Measurements from ENCODE around the gene TOX2. TPM values are rescaled to one million over a fixed set of nuclear protein-coding genes. Genes with fewer than 3 reads are reported as not detected.

TOX2 gene
- total and polyA plus RNA-seq, 2 of the 4 experiments (the other 2 are of a cell fraction), result 1.3 to 17.5 TPM

- H3K4me1 ChIP-seq (ENCODE audit: control insufficient read depth, insufficient read depth, low read length), result peaks cover 1% of the 10 kb centered on the region; the same call in 1 of the 2 replicates
- H4K91ac ChIP-seq (ENCODE audit: insufficient read depth, low read depth, low read length), result no peak overlapping the region
- POLR2A ChIA-PET (ENCODE audit: unreplicated experiment), result no interaction called here
- BruUV-seq (replicated peaks), result no TSS peak
- no peaks in the 10 kb centered on the region; a peak in 1 of 4 replicates for H3K79me1 ChIP-seq (ENCODE audit: low read depth in 1 of 2, low read length in 2 of 2)
- H4K20me1 ChIP-seq (ENCODE audit: insufficient read depth, low read length), result no peaks in the 10 kb centered on the region
- H3K9me3 ChIP-seq (ENCODE audit: control insufficient read depth, insufficient read depth, low read length), result peaks cover under 1% of the 10 kb centered on the region
- H3K18ac ChIP-seq (ENCODE audit: low read depth, low read length), result no peak overlapping the region
- CTCF ChIA-PET, result interaction anchor here (0.6 to 5.6 kb wide), 2 partner anchors 48 to 76 kb away, joined by 3 to 67 read pairs; partner anchors contain the start of gene JPH2
- H3K56ac ChIP-seq (ENCODE audit: extremely low read depth, insufficient read depth, low read length), result no peak overlapping the region
- no peak overlapping the region for H2BK5ac ChIP-seq (ENCODE audit: low read depth, low read length, poor library complexity, severe bottlenecking)
- no peak overlapping the region for H2AK5ac ChIP-seq (ENCODE audit: low read depth, low read length)
- no peak overlapping the region for H3K23ac ChIP-seq (ENCODE audit: low read depth, low read length)
- H2AK9ac ChIP-seq (replicated peaks; ENCODE audit: low read depth, low read length, poor library complexity), result peak overlapping the region; percentile 9
- WGBS, 2 experiments (ENCODE audit: extremely low coverage in 2 of 2, insufficient read length in 1 of 2), result 59% methylated on average over 3 of the region's 7 CpGs; no CpG with 5 or more reads in 1 of the 2 experiments
- no peak overlapping the region for H3K4ac ChIP-seq (ENCODE audit: low read depth, low read length)
- no peak for TF ChIP-seq NFE2L2 (IDR thresholded peaks at IDR 0.05; ENCODE audit: low read depth, low read length)
- TF ChIP-seq RFX5 (IDR thresholded peaks at IDR 0.05; ENCODE audit: low read depth, low read length), result no peak
- no peak for TF ChIP-seq RAD21 (IDR thresholded peaks at IDR 0.05; ENCODE audit: low read length)
- TF ChIP-seq MAZ (IDR thresholded peaks at IDR 0.05; ENCODE audit: borderline replicate concordance, low read depth, low read length), result no peak
- in situ Hi-C loops (cut with MboI; ENCODE audit: low sequenced_read_pairs) (no loop called here), dilution Hi-C loops (cut with HindIII; ENCODE audit: low sequenced_read_pairs, unreplicated experiment) (no loop called here), intact Hi-C loops (cut with micrococcal nuclease) (no loop called here)
- H3K27ac ChIP-seq (ENCODE audit: insufficient read depth, low read length), result no peak overlapping the region
- DNase-seq (no peak), ATAC-seq (ENCODE audit: low read depth) (no peak)
- no peaks in the 10 kb centered on the region for H3K36me3 ChIP-seq (ENCODE audit: control insufficient read depth, insufficient read depth, low read length)
- H2BK120ac ChIP-seq (ENCODE audit: low read depth, low read length), result no peak overlapping the region
- no peak overlapping the region for H3K4me3 ChIP-seq (ENCODE audit: insufficient read depth, low read depth, low read length)
- H3K9me1 ChIP-seq (ENCODE audit: insufficient read depth, low read length), result no peaks in the 10 kb centered on the region; the same call in 1 of the 2 replicates
- H3K14ac ChIP-seq (replicated peaks; ENCODE audit: low read depth, low read length), result no peak overlapping the region
- H2AFZ ChIP-seq (replicated peaks; ENCODE audit: low read length, poor library complexity), result no peak overlapping the region
- no peak overlapping the region for H3K9ac ChIP-seq (ENCODE audit: low read depth, low read length)
- H4K5ac ChIP-seq (ENCODE audit: low read depth, low read length), result no peak overlapping the region
- H3K4me2 ChIP-seq (ENCODE audit: low read depth, low read length), result no peak overlapping the region
- no peak overlapping the region for H2BK20ac ChIP-seq (ENCODE audit: low read depth, low read length)
- peaks cover 3% of the 10 kb centered on the region for H3K27me3 ChIP-seq (ENCODE audit: control insufficient read depth, insufficient read depth, low read length)
- H4K8ac ChIP-seq (ENCODE audit: low read depth in 2 of 2, low read length in 2 of 2), result no peak overlapping the region
- H2BK15ac ChIP-seq (ENCODE audit: low read depth, low read length), result no peak overlapping the region
Observed at GRCh38 chr20:44112889-44113617, 198.4 kb downstream of the TOX2 start.

Measured in IMR-90 (cell line).